LoVo (cell line): ENCODE measurements around the gene CFAP99.

ENCODE experiments used
- DNase-seq: peaks from one replicate; pipeline ENCODE4 v3.0.0-alpha.2; 2016; ENCODE audit warnings: low spot score

Gene CFAP99

GRCh38 chr4:2390784-2391421 is 27.9 kb upstream of the CFAP99 start:
- DNase-seq, result no peak

GRCh38 chr4:2393353-2394270 is 25.1 kb upstream of the CFAP99 start:
- DNase-seq, result no peak

GRCh38 chr4:2394528-2394927 is 24.2 kb upstream of the CFAP99 start:
- DNase-seq, result no peak

GRCh38 chr4:2395038-2395437 is 23.7 kb upstream of the CFAP99 start:
- DNase-seq, result no peak

GRCh38 chr4:2395584-2395983 is 23.2 kb upstream of the CFAP99 start:
- DNase-seq, result no peak

GRCh38 chr4:2396781-2397368 is 21.9 kb upstream of the CFAP99 start:
- DNase-seq, result no peak

GRCh38 chr4:2397596-2398379 is 21.0 kb upstream of the CFAP99 start:
- no peak for DNase-seq

GRCh38 chr4:2399216-2399615 is 19.5 kb upstream of the CFAP99 start:
- DNase-seq, result no peak

GRCh38 chr4:2399631-2400190 is 19.0 kb upstream of the CFAP99 start:
- no peak for DNase-seq

- no peak for DNase-seq
Measured at GRCh38 chr4:2400841-2401609, 17.7 kb upstream of the CFAP99 start.

- no peak for DNase-seq
Measured at GRCh38 chr4:2401610-2401983, 17.2 kb upstream of the CFAP99 start.

GRCh38 chr4:2402048-2402842 is 16.5 kb upstream of the CFAP99 start:
- DNase-seq, result no peak

GRCh38 chr4:2402941-2403340 is 15.8 kb upstream of the CFAP99 start:
- no peak for DNase-seq

GRCh38 chr4:2406406-2406805 is 12.3 kb upstream of the CFAP99 start:
- DNase-seq, result no peak

GRCh38 chr4:2406920-2407319 is 11.8 kb upstream of the CFAP99 start:
- no peak for DNase-seq

- DNase-seq, result no peak
Measured at GRCh38 chr4:2407991-2408342, 10.8 kb upstream of the CFAP99 start.

- DNase-seq, result no peak
Measured at GRCh38 chr4:2408401-2408958, 10.3 kb upstream of the CFAP99 start.

GRCh38 chr4:2408976-2409375 is 9.8 kb upstream of the CFAP99 start:
- no peak for DNase-seq

GRCh38 chr4:2409381-2409783 is 9.4 kb upstream of the CFAP99 start:
- no peak for DNase-seq
